Measurements from ENCODE around the gene ADCY5. TPM values are rescaled to one million over a fixed set of nuclear protein-coding genes. Genes with fewer than 3 reads are reported as not detected.

ADCY5 gene
- total and polyA plus RNA-seq, 4 donors: 29.5 to 56.7 (median 41.7) TPM

DNA sequence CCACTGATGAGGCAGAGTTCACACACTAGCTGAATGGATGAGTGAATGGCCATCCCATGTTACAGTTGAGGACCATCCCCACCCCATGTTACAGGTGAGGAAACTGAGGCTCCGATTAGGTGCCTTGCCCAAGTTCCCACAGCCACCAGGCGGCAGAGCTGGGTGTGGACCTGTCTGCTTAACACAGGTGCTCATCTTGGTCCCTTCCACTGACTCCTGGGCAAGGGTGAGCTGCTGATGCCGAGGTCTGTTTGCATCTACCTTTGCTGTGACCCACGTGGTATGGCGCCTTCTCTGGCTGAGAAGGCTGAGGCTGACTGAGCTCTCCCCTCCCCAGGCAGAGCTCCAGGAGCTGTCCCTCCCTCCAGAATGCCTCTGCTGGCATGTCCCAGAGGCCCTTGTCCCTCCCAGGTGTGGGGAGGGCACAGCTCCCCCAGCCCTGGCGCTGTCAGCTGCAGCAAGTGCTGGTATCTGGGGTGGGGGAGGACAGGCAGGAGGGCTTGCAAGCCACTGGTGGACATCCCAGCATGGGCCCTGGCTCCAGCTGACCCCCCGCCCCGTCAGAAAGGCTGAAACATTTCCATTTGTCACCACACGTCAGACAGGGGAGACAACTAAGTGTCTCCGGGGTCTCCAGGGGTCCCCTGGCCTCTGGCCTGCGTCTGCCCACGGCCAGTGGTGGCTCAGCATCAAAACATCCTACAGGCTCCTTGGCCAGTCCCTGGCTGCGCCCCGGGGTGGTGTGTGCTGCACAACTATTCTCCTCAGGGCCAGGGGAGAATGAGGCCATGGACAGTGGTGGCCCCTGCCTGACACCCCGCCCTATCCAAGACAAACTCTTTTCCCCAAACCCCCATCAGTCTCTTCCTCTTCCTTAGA is 105.4 kb downstream of the ADCY5 start:
- Histone ChIP-seq H3K36me3 (ENCODE audit: control insufficient read depth, insufficient read depth, low read length) (peaks cover 29% of the 10 kb centered on the region), H3K4me3 (ENCODE audit: low read depth, low read length) (no peak overlapping the region), H3K4me1 (ENCODE audit: control insufficient read depth, insufficient read depth, low read length) (peaks cover 31% of the 10 kb centered on the region), H3K27me3 (ENCODE audit: control insufficient read depth, insufficient read depth, low read length) (no peaks in the 10 kb centered on the region), H3K9me3 (ENCODE audit: control insufficient read depth, insufficient read depth, low read length) (no peaks in the 10 kb centered on the region), H3K27ac (ENCODE audit: low read depth, low read length) (no peak overlapping the region)
- no peak for DNase-seq (ENCODE audit: low read depth in 4 of 6, low spot score in 6 of 6)
- 69% methylated on average over 14 of the region's 15 CpGs for WGBS (ENCODE audit: insufficient coverage)

DNA sequence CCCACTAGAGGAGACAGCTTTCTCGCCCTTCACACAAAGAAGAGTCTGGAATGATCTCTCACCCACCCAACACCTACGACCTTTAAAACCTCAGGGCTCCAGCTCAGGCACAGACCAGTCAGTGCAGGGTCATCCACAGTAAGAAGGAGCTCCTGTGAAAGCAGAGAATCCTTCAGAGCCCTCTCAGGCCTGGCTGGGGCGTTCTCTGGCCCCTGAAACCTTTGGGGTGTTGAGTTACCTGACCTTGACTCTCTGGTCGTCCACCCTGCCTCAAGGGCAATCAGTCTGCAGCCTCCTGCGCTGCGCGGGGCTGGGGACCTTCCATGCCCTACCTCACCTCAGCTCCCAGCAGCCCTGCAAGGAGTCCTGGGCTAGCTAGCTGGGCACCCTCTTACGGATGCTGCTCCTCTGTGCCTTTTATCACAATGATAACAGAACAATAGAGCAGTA is 106.2 kb downstream of the ADCY5 start:
- no peak for DNase-seq (ENCODE audit: low read depth in 4 of 6, low spot score in 6 of 6)
- Histone ChIP-seq H3K9me3 (ENCODE audit: control insufficient read depth, insufficient read depth, low read length) (no peaks in the 10 kb centered on the region), H3K36me3 (ENCODE audit: control insufficient read depth, insufficient read depth, low read length) (peaks cover 27% of the 10 kb centered on the region), H3K4me3 (ENCODE audit: low read depth, low read length) (no peak overlapping the region), H3K4me1 (ENCODE audit: control insufficient read depth, insufficient read depth, low read length) (peaks cover 29% of the 10 kb centered on the region), H3K27me3 (ENCODE audit: control insufficient read depth, insufficient read depth, low read length) (no peaks in the 10 kb centered on the region), H3K27ac (ENCODE audit: low read depth, low read length) (no peak overlapping the region)
- WGBS (ENCODE audit: insufficient coverage): 84% methylated on average over 8 of the region's 8 CpGs

DNA sequence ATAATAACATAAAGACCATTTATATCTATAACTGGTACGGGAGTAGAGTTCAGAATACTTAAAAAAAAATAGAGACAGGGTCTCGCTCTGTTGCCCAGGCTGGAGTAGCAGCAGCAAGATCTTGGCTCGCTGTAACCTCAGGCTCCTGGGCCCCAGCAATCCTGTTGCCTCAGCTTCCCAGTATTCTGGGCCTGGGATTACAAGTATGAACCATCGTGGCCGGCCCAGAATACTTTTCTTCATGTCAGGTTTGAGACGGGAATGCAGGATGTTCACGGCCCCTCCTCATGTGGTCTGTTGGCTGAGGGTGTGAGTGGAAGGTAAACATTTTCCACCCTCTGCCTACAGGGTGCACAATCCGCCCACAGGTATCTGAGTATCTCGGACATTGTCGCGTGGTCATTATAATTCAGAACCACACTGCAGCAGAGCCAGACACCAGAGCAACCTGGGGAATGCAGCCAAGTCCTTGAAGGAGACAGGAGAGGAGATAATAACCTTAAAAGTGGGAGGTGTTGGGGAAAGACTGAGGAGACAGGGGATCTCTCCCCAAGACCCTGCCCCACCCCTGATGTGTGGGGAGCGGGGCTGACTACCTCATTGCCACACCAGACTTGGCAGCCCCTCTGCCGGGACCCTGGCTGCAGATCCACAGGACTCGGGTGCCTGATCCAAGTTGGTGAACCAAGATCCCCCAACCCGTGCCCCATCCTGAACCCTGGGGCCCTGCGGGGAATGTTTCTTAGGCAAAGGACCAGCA is 106.8 kb downstream of the ADCY5 start:
- DNase-seq (ENCODE audit: low read depth in 4 of 6, low spot score in 6 of 6): peak in 2 of 6 donors; percentile 39 to 57
- Histone ChIP-seq H3K9me3 (ENCODE audit: control insufficient read depth, insufficient read depth, low read length) (no peaks in the 10 kb centered on the region), H3K4me1 (ENCODE audit: control insufficient read depth, insufficient read depth, low read length) (peaks cover 23% of the 10 kb centered on the region), H3K36me3 (ENCODE audit: control insufficient read depth, insufficient read depth, low read length) (peaks cover 25% of the 10 kb centered on the region), H3K27ac (ENCODE audit: low read depth, low read length) (no peak overlapping the region), H3K4me3 (ENCODE audit: low read depth, low read length) (no peak overlapping the region), H3K27me3 (ENCODE audit: control insufficient read depth, insufficient read depth, low read length) (no peaks in the 10 kb centered on the region)
- WGBS (ENCODE audit: insufficient coverage): 83% methylated on average over 7 of the region's 16 CpGs

DNA sequence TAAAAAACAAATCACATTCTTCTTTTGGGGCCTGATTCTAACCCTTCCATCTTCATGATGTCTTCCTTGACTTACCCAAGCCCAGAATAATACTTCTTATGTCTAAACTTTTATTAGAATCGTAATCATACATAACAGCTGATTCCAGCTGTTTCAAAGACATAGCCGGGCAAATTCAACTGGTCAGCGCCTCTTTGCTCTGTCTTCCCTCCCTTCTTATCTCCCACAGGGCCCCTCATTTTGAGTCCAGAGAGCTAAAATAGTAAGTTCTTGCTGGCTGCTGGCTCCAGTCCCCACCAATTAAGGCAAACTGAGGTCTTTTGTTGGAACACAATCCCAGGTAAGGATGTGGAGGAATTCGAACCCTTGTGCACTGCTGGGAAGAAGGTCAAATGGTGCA is 108.6 kb downstream of the ADCY5 start:
- H3K9me3 ChIP-seq (ENCODE audit: control insufficient read depth, insufficient read depth, low read length): no peaks in the 10 kb centered on the region
- DNase-seq (ENCODE audit: low read depth in 4 of 6, low spot score in 6 of 6): no peak
- peaks cover 17% of the 10 kb centered on the region for H3K4me1 ChIP-seq (ENCODE audit: control insufficient read depth, insufficient read depth, low read length)
- H3K4me3 ChIP-seq (ENCODE audit: low read depth, low read length): no peak overlapping the region
- H3K27me3 ChIP-seq (ENCODE audit: control insufficient read depth, insufficient read depth, low read length): no peaks in the 10 kb centered on the region
- peaks cover 26% of the 10 kb centered on the region for H3K36me3 ChIP-seq (ENCODE audit: control insufficient read depth, insufficient read depth, low read length)
- no peak overlapping the region for H3K27ac ChIP-seq (ENCODE audit: low read depth, low read length)
- 100% methylated on average over 2 of the region's 4 CpGs for WGBS (ENCODE audit: insufficient coverage)

DNA sequence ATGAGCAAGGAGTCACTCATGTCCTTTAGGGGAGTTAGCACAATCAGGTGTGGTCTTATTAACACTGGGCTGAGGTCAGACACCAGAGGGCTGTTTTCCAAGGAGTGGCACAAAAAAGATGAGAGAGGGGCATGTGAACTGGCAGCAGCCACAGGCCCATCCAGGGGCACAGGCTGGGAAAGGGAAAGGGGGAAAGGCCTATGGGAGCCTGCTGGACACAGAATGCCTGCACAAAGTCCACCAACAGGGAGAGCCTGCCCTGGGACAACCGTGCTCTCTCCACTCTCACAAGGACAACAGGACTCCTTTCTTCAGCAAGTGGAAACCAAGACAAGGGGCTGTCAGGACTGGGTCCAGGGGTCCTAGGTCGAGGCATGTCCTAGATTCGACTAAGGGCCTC is 109.6 kb downstream of the ADCY5 start:
- Histone ChIP-seq H3K4me3 (ENCODE audit: low read depth, low read length) (no peak overlapping the region), H3K9me3 (ENCODE audit: control insufficient read depth, insufficient read depth, low read length) (no peaks in the 10 kb centered on the region), H3K27ac (ENCODE audit: low read depth, low read length) (no peak overlapping the region), H3K36me3 (ENCODE audit: control insufficient read depth, insufficient read depth, low read length) (peaks cover 24% of the 10 kb centered on the region), H3K4me1 (ENCODE audit: control insufficient read depth, insufficient read depth, low read length) (peaks cover 14% of the 10 kb centered on the region), H3K27me3 (ENCODE audit: control insufficient read depth, insufficient read depth, low read length) (no peaks in the 10 kb centered on the region)
- no peak for DNase-seq (ENCODE audit: low read depth in 4 of 6, low spot score in 6 of 6)
- 83% methylated on average over 1 of the region's 3 CpGs for WGBS (ENCODE audit: insufficient coverage)

DNA sequence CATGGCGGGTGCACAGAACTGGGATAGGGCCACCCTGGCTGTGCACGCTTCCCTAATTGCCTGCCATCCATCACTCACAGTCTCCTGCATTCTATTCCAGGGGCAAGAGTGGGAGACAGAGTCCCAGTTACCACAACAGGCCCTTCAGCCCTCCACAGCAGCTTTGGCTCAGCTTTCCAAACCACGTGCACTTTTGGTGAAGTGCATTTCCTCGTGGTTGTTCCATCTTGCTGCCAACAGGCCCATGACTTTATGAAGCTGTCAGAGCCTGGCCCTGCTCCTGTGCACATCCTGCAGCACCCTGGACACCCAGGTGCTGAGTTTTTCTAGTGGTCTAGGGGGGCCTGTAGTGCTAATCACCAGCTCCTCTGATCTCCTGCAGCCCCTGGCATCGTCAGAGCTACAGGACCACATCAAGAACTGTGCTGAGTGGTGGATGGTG is 110.2 kb downstream of the ADCY5 start:
- no peak for DNase-seq (ENCODE audit: low read depth in 4 of 6, low spot score in 6 of 6)
- Histone ChIP-seq H3K4me3 (ENCODE audit: low read depth, low read length) (no peak overlapping the region), H3K27me3 (ENCODE audit: control insufficient read depth, insufficient read depth, low read length) (no peaks in the 10 kb centered on the region), H3K4me1 (ENCODE audit: control insufficient read depth, insufficient read depth, low read length) (peaks cover 11% of the 10 kb centered on the region), H3K9me3 (ENCODE audit: control insufficient read depth, insufficient read depth, low read length) (no peaks in the 10 kb centered on the region), H3K27ac (ENCODE audit: low read depth, low read length) (no peak overlapping the region), H3K36me3 (ENCODE audit: control insufficient read depth, insufficient read depth, low read length) (peaks cover 22% of the 10 kb centered on the region)
- WGBS (ENCODE audit: insufficient coverage): 69% methylated on average over 5 of the region's 5 CpGs

DNA sequence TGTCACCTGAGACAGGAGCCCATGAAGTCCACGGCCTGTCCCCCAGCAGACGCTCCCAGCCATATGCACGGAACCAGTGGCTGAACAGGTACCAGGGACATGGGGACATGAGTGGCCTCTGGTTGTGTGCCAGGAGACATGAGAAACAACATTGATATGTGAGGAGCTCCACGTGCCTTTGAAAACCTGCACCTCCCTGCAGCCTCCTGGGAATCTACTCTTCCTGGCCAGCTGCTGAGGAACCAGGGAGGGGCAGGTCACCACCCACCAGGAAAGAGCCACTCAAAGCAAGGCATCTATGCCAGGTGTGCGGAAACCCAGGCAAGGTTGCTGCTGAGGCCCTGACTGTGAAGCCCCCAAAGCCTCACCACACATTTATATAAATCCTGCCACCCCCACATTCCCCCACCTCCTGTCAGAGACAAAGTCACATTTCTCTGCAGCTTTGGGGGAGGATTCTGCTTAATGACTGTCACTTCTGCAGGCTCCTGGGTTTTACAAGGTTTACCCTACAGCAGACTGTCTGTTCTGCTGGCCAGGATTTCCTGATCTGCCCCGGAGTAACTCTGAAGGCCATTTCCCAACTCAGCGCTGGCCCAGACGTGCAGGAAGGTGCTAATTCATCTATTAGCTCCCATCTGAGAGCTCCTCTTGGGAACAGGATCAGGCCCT is 110.8 kb downstream of the ADCY5 start:
- H3K4me3 ChIP-seq (ENCODE audit: low read depth, low read length): no peak overlapping the region
- 72% methylated on average over 8 of the region's 8 CpGs for WGBS (ENCODE audit: insufficient coverage)
- H3K27me3 ChIP-seq (ENCODE audit: control insufficient read depth, insufficient read depth, low read length): no peaks in the 10 kb centered on the region
- no peak overlapping the region for H3K27ac ChIP-seq (ENCODE audit: low read depth, low read length)
- peaks cover 24% of the 10 kb centered on the region for H3K36me3 ChIP-seq (ENCODE audit: control insufficient read depth, insufficient read depth, low read length)
- H3K9me3 ChIP-seq (ENCODE audit: control insufficient read depth, insufficient read depth, low read length): no peaks in the 10 kb centered on the region
- DNase-seq (ENCODE audit: low read depth in 4 of 6, low spot score in 6 of 6): no peak
- H3K4me1 ChIP-seq (ENCODE audit: control insufficient read depth, insufficient read depth, low read length): peaks cover 15% of the 10 kb centered on the region

DNA sequence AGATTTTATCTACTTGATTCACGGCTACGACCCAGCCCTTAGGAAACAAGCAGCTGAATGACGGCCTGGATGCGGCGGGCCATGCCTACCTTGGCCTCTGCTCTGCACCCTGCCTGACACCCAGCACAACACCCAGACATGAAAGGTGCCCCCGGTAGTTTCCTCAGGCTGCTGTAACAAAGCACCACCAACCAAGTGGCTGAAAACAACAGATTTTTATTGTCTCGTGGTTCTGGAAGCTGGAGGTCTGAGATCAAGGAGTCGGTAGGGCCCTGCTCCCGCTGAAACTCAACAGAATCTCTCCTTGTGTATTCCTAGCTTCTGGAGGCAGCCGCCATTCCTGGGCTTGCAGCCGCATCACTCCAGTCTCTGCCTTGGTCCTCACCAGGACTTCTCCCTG is 111.7 kb downstream of the ADCY5 start:
- DNase-seq (ENCODE audit: low read depth in 4 of 6, low spot score in 6 of 6): no peak
- Histone ChIP-seq H3K27me3 (ENCODE audit: control insufficient read depth, insufficient read depth, low read length) (no peaks in the 10 kb centered on the region), H3K4me3 (ENCODE audit: low read depth, low read length) (no peak overlapping the region), H3K36me3 (ENCODE audit: control insufficient read depth, insufficient read depth, low read length) (peaks cover 23% of the 10 kb centered on the region), H3K9me3 (ENCODE audit: control insufficient read depth, insufficient read depth, low read length) (no peaks in the 10 kb centered on the region), H3K27ac (ENCODE audit: low read depth, low read length) (no peak overlapping the region), H3K4me1 (ENCODE audit: control insufficient read depth, insufficient read depth, low read length) (peaks cover 11% of the 10 kb centered on the region)
- 98% methylated on average over 11 of the region's 11 CpGs for WGBS (ENCODE audit: insufficient coverage)

DNA sequence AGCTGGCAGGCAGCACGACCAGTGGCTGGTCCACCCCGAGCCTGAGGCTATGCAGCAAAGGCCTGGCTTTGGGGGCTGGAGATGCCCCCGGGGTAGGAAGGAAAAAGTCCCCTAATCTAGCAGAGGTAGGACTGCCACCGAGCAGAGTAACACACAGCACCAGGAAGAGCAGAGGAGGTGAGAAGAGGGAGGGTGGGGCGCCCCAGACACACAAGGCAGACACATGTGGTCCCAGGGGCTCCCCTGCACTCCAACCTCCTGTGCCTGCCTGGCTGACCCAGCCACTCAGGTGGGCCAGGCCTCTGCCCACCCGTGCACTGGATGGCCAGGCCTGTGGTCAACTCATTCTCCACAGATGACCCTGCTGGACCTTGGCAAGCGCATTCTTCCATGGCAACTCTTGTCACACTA is 112.4 kb downstream of the ADCY5 start:
- Histone ChIP-seq H3K36me3 (ENCODE audit: control insufficient read depth, insufficient read depth, low read length) (peaks cover 25% of the 10 kb centered on the region), H3K4me1 (ENCODE audit: control insufficient read depth, insufficient read depth, low read length) (peaks cover 6% of the 10 kb centered on the region), H3K27me3 (ENCODE audit: control insufficient read depth, insufficient read depth, low read length) (no peaks in the 10 kb centered on the region), H3K27ac (ENCODE audit: low read depth, low read length) (no peak overlapping the region), H3K9me3 (ENCODE audit: control insufficient read depth, insufficient read depth, low read length) (no peaks in the 10 kb centered on the region), H3K4me3 (ENCODE audit: low read depth, low read length) (no peak overlapping the region)
- no peak for DNase-seq (ENCODE audit: low read depth in 4 of 6, low spot score in 6 of 6)
- WGBS (ENCODE audit: insufficient coverage): 94% methylated on average over 5 of the region's 7 CpGs

Data from spinal cord (tissue), 10 donors.